ENCODE measurements around the gene EFNB3. TPM values are rescaled to one million over a fixed set of nuclear protein-coding genes. Genes with fewer than 3 reads are reported as not detected.

Gene EFNB3
- total and polyA plus RNA-seq, 2 of the 4 experiments (the other 2 are of a cell fraction) = 0.54 to 2.0 TPM

GRCh38 chr17:7685533-7686221 lies 19.3 kb upstream of the EFNB3 start:
- peak overlapping the region; percentile 96 for H2AK9ac ChIP-seq (replicated peaks; ENCODE audit: low read depth, low read length, poor library complexity)
- peak overlapping the region; percentile 88; the same call in 1 of the 2 replicates for H2BK120ac ChIP-seq (ENCODE audit: low read depth, low read length)
- dilution Hi-C loops (cut with HindIII; ENCODE audit: low sequenced_read_pairs, unreplicated experiment) (no loop called here), intact Hi-C loops (cut with micrococcal nuclease) (loop anchor here (2.0 to 5.0 kb wide), 2 partner anchors 71 to 203 kb away; partner anchors contain the start of genes FXR2, POLR2A and SLC35G6), in situ Hi-C loops (cut with MboI; ENCODE audit: low sequenced_read_pairs) (no loop called here)
- H3K4me1 ChIP-seq (ENCODE audit: control insufficient read depth, insufficient read depth, low read length) = no peaks in the 10 kb centered on the region
- H3K9ac ChIP-seq (ENCODE audit: low read depth, low read length) = peak overlapping the region; percentile 96
- H3K36me3 ChIP-seq (ENCODE audit: control insufficient read depth, insufficient read depth, low read length) = no peaks in the 10 kb centered on the region
- H3K14ac ChIP-seq (replicated peaks; ENCODE audit: low read depth, low read length) = peak overlapping the region; percentile 86
- peak; percentile 75; the same call in 1 of the 2 replicates for TF ChIP-seq MXI1 (IDR thresholded peaks at IDR 0.05; ENCODE audit: borderline replicate concordance, low read depth, low read length)
- TF ChIP-seq BHLHE40 (IDR thresholded peaks at IDR 0.05; ENCODE audit: low read depth, low read length) = no peak
- peak overlapping the region; percentile 96 for H3K27ac ChIP-seq (ENCODE audit: insufficient read depth, low read length)
- H2AFZ ChIP-seq (replicated peaks; ENCODE audit: low read length, poor library complexity) = peak overlapping the region; percentile 94
- peak overlapping the region; percentile 95 for H2BK5ac ChIP-seq (ENCODE audit: low read depth, low read length, poor library complexity, severe bottlenecking)
- H3K79me1 ChIP-seq (ENCODE audit: low read depth in 1 of 2, low read length in 2 of 2) = peaks cover 15 to 63% of the 10 kb centered on the region in 2 experiments
- BruUV-seq (replicated peaks) = no TSS peak
- 0 out of 3 replicates have a peak overlapping the region, but pooled peaks have one; percentile 1 for H2BK15ac ChIP-seq (ENCODE audit: low read depth, low read length)
- peak overlapping the region; percentile 99 for H3K56ac ChIP-seq (ENCODE audit: extremely low read depth, insufficient read depth, low read length)
- peak overlapping the region; percentile 92 for H3K23ac ChIP-seq (ENCODE audit: low read depth, low read length)
- H3K27me3 ChIP-seq (ENCODE audit: control insufficient read depth, insufficient read depth, low read length) = no peaks in the 10 kb centered on the region
- peak overlapping the region; percentile 90 for H3K4ac ChIP-seq (ENCODE audit: low read depth, low read length)
- CTCF ChIA-PET = interaction anchor here (0.6 to 4.1 kb wide), 3 partner anchors 54 to 461 kb away, joined by 3 to 27 read pairs (median 5); partner anchors contain the start of gene SHBG
- H2BK20ac ChIP-seq (ENCODE audit: low read depth, low read length) = no peak overlapping the region
- WGBS, 2 experiments (ENCODE audit: extremely low coverage in 2 of 2, insufficient read length in 1 of 2) = 0% methylated on average over 13 of the region's 44 CpGs; no CpG with 5 or more reads in 1 of the 2 experiments
- DNase-seq (peak; percentile 92), ATAC-seq (ENCODE audit: low read depth) (peak; percentile 54)
- H4K20me1 ChIP-seq (ENCODE audit: insufficient read depth, low read length) = peaks cover 4% of the 10 kb centered on the region
- no peaks in the 10 kb centered on the region for H3K9me3 ChIP-seq (ENCODE audit: control insufficient read depth, insufficient read depth, low read length)
- no peaks in the 10 kb centered on the region for H3K9me1 ChIP-seq (ENCODE audit: insufficient read depth, low read length)
- peak overlapping the region; percentile 7 for H4K91ac ChIP-seq (ENCODE audit: insufficient read depth, low read depth, low read length)
- POLR2A ChIA-PET (ENCODE audit: unreplicated experiment) = interaction anchor here (0.7 to 3.0 kb wide), 4 partner anchors 58 to 136 kb away, joined by 3 to 9 read pairs (median 6); partner anchors contain the start of gene SAT2
- peak overlapping the region; percentile 85 for H3K4me2 ChIP-seq (ENCODE audit: low read depth, low read length)
- H3K4me3 ChIP-seq (ENCODE audit: insufficient read depth, low read depth, low read length) = peak overlapping the region; percentile 60
- peak overlapping the region; percentile 94 for H2AK5ac ChIP-seq (ENCODE audit: low read depth, low read length)
- H3K18ac ChIP-seq (ENCODE audit: low read depth, low read length) = peak overlapping the region; percentile 22; the same call in 1 of the 2 replicates
- peak overlapping the region; percentile 52 for H4K5ac ChIP-seq (ENCODE audit: low read depth, low read length)
- H4K8ac ChIP-seq (ENCODE audit: low read depth in 2 of 2, low read length in 2 of 2) = peak overlapping the region; percentile 60 to 95
